ENCODE measurements around the gene SEBOX.

SEBOX gene

GRCh38 chr17:28405632-28406472 is 40.9 kb upstream of the SEBOX start, which contains the start of gene SLC46A1:
TSS of gene SLC46A1 (minus strand) at chr17:28406212. CDS start at chr17:28406114, 98 bp downstream.
- TF ChIP-seq CTCF (IDR thresholded peaks at IDR 0.05; ENCODE audit: low read depth, low read length) = no peak
- DNase-seq (ENCODE audit: extremely low read depth, low read depth) = no peak

DNA sequence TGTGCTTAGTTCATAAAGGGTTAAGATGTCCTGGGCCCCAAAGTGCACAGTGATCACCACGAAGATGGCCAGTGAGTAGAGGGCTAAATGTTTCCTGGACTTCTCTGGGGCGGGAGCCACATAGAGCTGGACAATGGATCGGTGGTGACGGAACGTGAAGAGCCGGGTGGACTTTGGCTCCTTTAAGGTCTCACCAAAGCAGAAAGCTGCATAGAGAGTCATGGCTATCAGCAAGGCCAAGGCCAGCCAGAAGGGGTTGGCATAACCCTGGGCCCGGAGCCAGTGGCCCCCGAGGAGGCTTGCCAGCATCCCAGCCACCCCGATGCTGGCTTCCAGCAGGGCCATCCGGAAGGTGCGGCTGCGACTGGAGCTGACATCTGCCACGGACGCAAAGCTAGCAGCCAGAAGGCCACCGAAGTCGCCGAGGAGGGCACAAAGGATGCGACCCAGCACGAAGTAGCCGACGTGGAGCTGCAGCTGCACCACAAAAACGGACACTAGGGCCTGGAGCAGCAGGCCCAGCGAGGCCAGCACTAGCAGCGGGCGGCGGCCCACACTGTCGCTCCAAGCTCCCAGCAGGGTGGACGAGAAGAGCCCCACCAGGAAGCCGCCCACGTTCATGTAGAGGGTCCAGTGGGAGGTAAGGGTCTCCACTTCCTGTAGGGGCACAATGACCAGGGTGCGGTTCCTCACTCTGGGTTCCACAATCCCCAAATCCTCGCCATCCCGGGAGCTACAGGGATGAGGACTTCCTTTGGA is 40.0 kb upstream of the SEBOX start:
- DNase-seq (ENCODE audit: extremely low read depth, low read depth) = no peak
- no peak for TF ChIP-seq CTCF (IDR thresholded peaks at IDR 0.05; ENCODE audit: low read depth, low read length)

DNA sequence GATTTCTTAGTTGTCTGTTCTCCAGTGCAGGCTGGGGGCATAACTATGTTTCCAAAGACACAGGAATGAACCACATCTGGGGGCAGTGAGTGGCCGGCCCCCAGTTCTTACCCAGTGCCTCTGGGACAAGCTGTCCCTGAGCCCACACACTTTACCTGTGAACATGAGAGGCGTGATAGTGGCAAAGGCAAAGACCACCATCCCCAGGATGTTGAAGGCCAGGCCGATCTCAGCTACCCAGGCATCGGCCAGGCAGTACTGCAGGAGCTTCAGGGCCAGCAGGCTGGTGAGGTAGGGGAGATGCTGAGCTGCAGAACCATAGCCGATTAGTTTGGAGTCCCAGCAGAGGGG is 39.4 kb upstream of the SEBOX start:
- DNase-seq (ENCODE audit: extremely low read depth, low read depth) = no peak
- no peak for TF ChIP-seq CTCF (IDR thresholded peaks at IDR 0.05; ENCODE audit: low read depth, low read length)

DNA sequence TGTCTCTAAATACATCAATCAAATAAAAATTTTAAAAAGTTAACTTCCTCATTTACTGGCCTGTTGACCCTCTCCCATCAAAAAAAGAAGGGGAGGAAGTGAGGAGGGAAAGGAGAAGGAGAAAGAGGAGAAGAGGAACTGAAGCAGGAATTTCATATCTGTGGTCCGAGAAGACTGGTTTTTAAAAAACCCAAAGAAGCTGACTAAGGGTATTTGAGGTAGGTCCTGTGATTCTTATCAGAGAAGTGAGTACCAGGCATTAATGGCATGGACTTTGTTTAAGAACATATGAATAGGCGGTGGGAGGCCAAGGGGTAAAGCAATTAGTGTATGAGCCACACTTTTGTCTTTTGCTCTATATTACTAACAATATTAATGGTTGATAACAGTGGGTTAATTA is 39.0 kb upstream of the SEBOX start:
- DNase-seq (ENCODE audit: extremely low read depth, low read depth) = no peak
- TF ChIP-seq CTCF (IDR thresholded peaks at IDR 0.05; ENCODE audit: low read depth, low read length) = no peak

DNA sequence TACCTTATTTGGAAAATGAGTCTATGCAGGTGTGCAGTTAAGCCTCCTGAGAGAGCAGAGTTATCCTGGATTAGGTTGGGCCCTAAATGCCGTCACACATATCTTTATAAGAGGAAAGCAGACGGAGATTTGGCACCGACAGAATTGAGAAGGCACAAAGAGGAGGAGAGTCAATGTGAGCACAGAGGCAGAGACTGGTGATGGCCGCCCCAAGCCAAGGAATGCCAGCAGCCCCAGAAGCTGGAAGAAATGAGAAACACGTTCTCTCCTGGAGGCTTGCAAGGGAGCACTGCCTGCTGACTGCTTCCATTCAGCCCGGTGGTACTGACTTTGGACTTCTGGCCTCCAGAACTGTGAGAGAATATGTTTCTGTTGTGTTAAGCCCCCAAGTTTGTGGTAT is 37.8 kb upstream of the SEBOX start:
- TF ChIP-seq CTCF (IDR thresholded peaks at IDR 0.05; ENCODE audit: low read depth, low read length) = no peak
- no peak for DNase-seq (ENCODE audit: extremely low read depth, low read depth)

DNA sequence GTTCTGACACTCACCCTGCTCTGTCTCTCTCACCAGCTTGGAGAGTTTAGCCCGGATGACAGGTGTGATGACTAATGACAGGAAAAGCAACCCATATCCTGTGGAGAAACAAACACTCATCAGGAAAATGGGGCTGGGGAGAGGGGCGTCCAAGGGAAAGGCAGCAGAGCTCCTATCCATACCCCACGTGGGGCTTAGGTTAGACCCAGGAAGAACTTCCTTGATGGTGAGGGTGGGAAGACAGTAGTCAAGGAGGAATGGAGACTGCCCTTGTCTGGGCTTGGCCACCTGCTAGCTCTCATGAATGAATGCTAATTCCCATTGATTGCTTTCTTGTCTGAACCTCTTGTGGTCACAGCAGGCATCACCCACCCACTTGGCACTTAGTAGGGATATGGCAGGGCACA is 37.2 kb upstream of the SEBOX start:
- TF ChIP-seq CTCF (IDR thresholded peaks at IDR 0.05; ENCODE audit: low read depth, low read length) = no peak
- no peak for DNase-seq (ENCODE audit: extremely low read depth, low read depth)

GRCh38 chr17:28399808-28400207 is 34.8 kb upstream of the SEBOX start:
- TF ChIP-seq CTCF (IDR thresholded peaks at IDR 0.05; ENCODE audit: low read depth, low read length) = no peak
- DNase-seq (ENCODE audit: extremely low read depth, low read depth) = no peak
